Jurkat, Clone E6-1 (cell line): ENCODE results near the gene PIK3CG.

Experiments
- DNase-seq: peaks from one replicate; pipeline ENCODE4 v3.0.0-alpha.2; 2011; ENCODE audit warnings: low read depth, low spot score
- H3K4me3 ChIP-seq: 2 replicates; pipeline ENCODE4 v1.5.1; 2011; ENCODE audit warnings: mild to moderate bottlenecking, low read length, control low read depth, moderate library complexity

Gene PIK3CG

GRCh38 chr7:106853250-106853908 lies 11.7 kb upstream of the PIK3CG start:
- H3K4me3 ChIP-seq, result no peak overlapping the region
- no peak for DNase-seq

GRCh38 chr7:106855540-106856132 lies 9.4 kb upstream of the PIK3CG start:
- H3K4me3 ChIP-seq, result no peak overlapping the region
- DNase-seq, result no peak

GRCh38 chr7:106858618-106859532 lies 6.2 kb upstream of the PIK3CG start:
- H3K4me3 ChIP-seq, result no peak overlapping the region
- DNase-seq, result no peak

- H3K4me3 ChIP-seq, result no peak overlapping the region
Measured at GRCh38 chr7:106862317-106863089, 2.6 kb upstream of the PIK3CG start.

GRCh38 chr7:106863274-106863997 lies 1.6 kb upstream of the PIK3CG start:
- no peak overlapping the region for H3K4me3 ChIP-seq
- DNase-seq, result no peak

More at GRCh38 chr7:106862317-106863089, 2.6 kb upstream of the PIK3CG start:
- no peak for DNase-seq

- H3K4me3 ChIP-seq, result peak overlapping the region; percentile 76
- peak; percentile 14 for DNase-seq
Measured at GRCh38 chr7:106864298-106865081, 592 bp upstream of the PIK3CG start.

GRCh38 chr7:106866298-106867281 lies 1.5 kb downstream of the PIK3CG start:
- no peak for DNase-seq
- peak overlapping the region; percentile 76 for H3K4me3 ChIP-seq

- no peak for DNase-seq
- H3K4me3 ChIP-seq, result no peak overlapping the region
Measured at GRCh38 chr7:106867641-106868351, 2.7 kb downstream of the PIK3CG start.

- no peak overlapping the region for H3K4me3 ChIP-seq
- DNase-seq, result no peak
Measured at GRCh38 chr7:106868364-106868763, 3.3 kb downstream of the PIK3CG start.

GRCh38 chr7:106869954-106870353 lies 4.9 kb downstream of the PIK3CG start:
- no peak for DNase-seq
- no peak overlapping the region for H3K4me3 ChIP-seq

- H3K4me3 ChIP-seq, result no peak overlapping the region
- no peak for DNase-seq
Measured at GRCh38 chr7:106870528-106870927, 5.4 kb downstream of the PIK3CG start.

GRCh38 chr7:106870983-106871410 lies 5.9 kb downstream of the PIK3CG start:
- H3K4me3 ChIP-seq, result no peak overlapping the region

GRCh38 chr7:106871793-106872571 lies 6.9 kb downstream of the PIK3CG start:
- no peak overlapping the region for H3K4me3 ChIP-seq
- DNase-seq, result no peak

More at GRCh38 chr7:106870983-106871410, 5.9 kb downstream of the PIK3CG start:
- DNase-seq, result no peak

GRCh38 chr7:106872763-106873162 lies 7.7 kb downstream of the PIK3CG start:
- no peak for DNase-seq
- no peak overlapping the region for H3K4me3 ChIP-seq

GRCh38 chr7:106874076-106874475 lies 9.0 kb downstream of the PIK3CG start:
- DNase-seq, result no peak

More at GRCh38 chr7:106874076-106874475, 9.0 kb downstream of the PIK3CG start:
- H3K4me3 ChIP-seq, result no peak overlapping the region
